HCT116 (cell line): ENCODE results near the gene EPPIN. TPM values are rescaled to one million over a fixed set of nuclear protein-coding genes. Genes with fewer than 3 reads are reported as not detected.

Experiments used
- ATAC-seq: fragments of 200-7000 bp; cut with Tn5 transposase; 2 replicates; pipeline ENCODE4 v1.9.1; 2020; ENCODE audit warnings: mild to moderate bottlenecking, moderate library complexity
- BruUV-seq: library from RNA; stranded (reverse); fragments of 400-500 nt; replicated peaks from 2 replicates; lab custom pipeline; 2021; lab: Mats Ljungman, UMichigan
- CTCF ChIA-PET: fragments of 300-600 bp; sonication (Branson Sonifier 250); formaldehyde crosslinking; loops from one replicate; lab custom pipeline; 2021; ENCODE audit warnings: antibody characterized with exemption; lab: Charles Lee
- POLR2A ChIA-PET: fragments of 300-600, 350-600 bp; sonication (Branson Sonifier 250); formaldehyde crosslinking; loops from one replicate; lab custom pipeline; 2021; ENCODE audit warnings: antibody characterized with exemption; lab: Charles Lee
- RAD21 ChIA-PET, 2 experiments: fragments of 300-600 bp; sonication (Branson Sonifier 250); formaldehyde crosslinking; loops; one replicate each; lab custom pipeline; 2023; ENCODE audit warnings: low total read pairs in 2 of 2; ENCODE audit not compliant: uncharacterized antibody in 2 of 2, unreplicated experiment in 2 of 2, low non-redundant PET in 1 of 2; lab: Charles Lee
- DNase-seq: peaks from one replicate; pipeline ENCODE4 v3.0.0-alpha.2; 2010; ENCODE audit warnings: low read depth, low spot score
- H2AFZ ChIP-seq: fragments of 200-600 bp; shearing (Covaris generic), sonication (generic); 2 replicates; pipeline ENCODE4 v1.6.1; 2017; ENCODE audit warnings: low read depth, mixed run types, mixed read lengths, antibody characterized with exemption, low read length; ENCODE audit not compliant: poor library complexity, severe bottlenecking
- H3K27ac ChIP-seq: 2 replicates; pipeline ENCODE4 v1.5.1; 2012; ENCODE audit warnings: low read depth, low read length
- H3K27me3 ChIP-seq: fragments of 200-600 bp; sonication (generic); 2 replicates; pipeline ENCODE4 v1.6.1; 2016; ENCODE audit warnings: mixed run types, low read length, mixed read lengths; ENCODE audit not compliant: insufficient read depth
- H3K36me3 ChIP-seq, 2 experiments: fragments of 200-500 bp in 1 of 2; fragments of 200-600 bp in 1 of 2; sonication (Bioruptor generic) in 1 of 2; sonication (generic) in 1 of 2; 2 replicates each; pipeline versions ENCODE4 v1.5.1 to v1.6.1; 2014 to 2016; ENCODE audit warnings: low read length in 2 of 2, inconsistent platforms in 1 of 2, mixed read lengths in 1 of 2, mixed run types in 1 of 2; ENCODE audit not compliant: insufficient read depth in 2 of 2, control insufficient read depth in 1 of 2
- H3K4me1 ChIP-seq, 2 experiments: fragments of 200-600 bp in 1 of 2; sonication (generic) in 1 of 2; 2 replicates each; pipeline versions ENCODE4 v1.5.1 to v1.6.1; 2012 to 2017; ENCODE audit warnings: low read length in 2 of 2, inconsistent platforms in 1 of 2, mild to moderate bottlenecking in 1 of 2, mixed read lengths in 1 of 2, mixed run types in 1 of 2, moderate library complexity in 1 of 2; ENCODE audit not compliant: insufficient read depth in 2 of 2, control insufficient read depth in 1 of 2
- H3K4me2 ChIP-seq: fragments of 200-600 bp; sonication (generic); 2 replicates; pipeline ENCODE4 v1.6.1; 2017; ENCODE audit warnings: mixed run types, low read length, mixed read lengths
- H3K4me3 ChIP-seq, 2 experiments: fragments of 200-600 bp in 1 of 2; sonication (generic) in 1 of 2; replicated peaks in 1 of 2; 2 replicates each; pipeline ENCODE4 v1.5.1; 2011 to 2016; ENCODE audit warnings: low read length in 2 of 2, control low read depth in 1 of 2, low read depth in 1 of 2, mild to moderate bottlenecking in 1 of 2, mixed read lengths in 1 of 2, mixed run types in 1 of 2
- H3K79me2 ChIP-seq: fragments of 200-600 bp; sonication (generic); 2 replicates; pipeline ENCODE4 v1.6.1; 2017; ENCODE audit warnings: mild to moderate bottlenecking, mixed run types, low read length, moderate library complexity, mixed read lengths; ENCODE audit not compliant: insufficient read depth
- H3K9ac ChIP-seq: fragments of 200-600 bp; sonication (generic); 2 replicates; pipeline ENCODE4 v1.6.1; 2016; ENCODE audit warnings: low read length, mixed read lengths
- H3K9me2 ChIP-seq: fragments of 200-600 bp; sonication (generic), shearing (Covaris generic); 2 replicates; pipeline ENCODE4 v1.6.1; 2017; ENCODE audit warnings: mixed run types, mild to moderate bottlenecking, moderate library complexity; ENCODE audit not compliant: insufficient read depth
- H3K9me3 ChIP-seq, 2 experiments: fragments of 200-500 bp in 1 of 2; fragments of 200-600 bp in 1 of 2; sonication (Bioruptor generic) in 1 of 2; sonication (generic) in 1 of 2; 2 replicates each; pipeline ENCODE4 v1.6.1; 2014 to 2017; ENCODE audit warnings: low read length in 2 of 2, mixed read lengths in 2 of 2, inconsistent platforms in 1 of 2, low read depth in 1 of 2, mild to moderate bottlenecking in 1 of 2, mixed run types in 1 of 2, moderate library complexity in 1 of 2; ENCODE audit not compliant: control insufficient read depth in 1 of 2, insufficient read depth in 1 of 2
- H4K20me1 ChIP-seq: fragments of 200-600 bp; sonication (generic), shearing (Covaris generic); 2 replicates; pipeline ENCODE4 v1.6.1; 2017; ENCODE audit warnings: mixed run types, mild to moderate bottlenecking, moderate library complexity; ENCODE audit not compliant: insufficient read depth
- CBX3 ChIP-seq: IDR thresholded peaks from 2 replicates; pipeline ENCODE4 v1.6.1; 2012; ENCODE audit warnings: low read depth
- CEBPB ChIP-seq: IDR thresholded peaks from 2 replicates; pipeline ENCODE4 v1.6.1; 2012; ENCODE audit warnings: low read depth
- CTCF ChIP-seq, 3 experiments: fragments of 200-600 bp in 1 of 3; sonication (generic) in 1 of 3; IDR thresholded peaks in 2 of 3; conservative IDR thresholded peaks in 1 of 3; 2 replicates each; pipeline ENCODE4 v1.5.1; 2012 to 2017; ENCODE audit warnings: low read depth in 2 of 3, low read length in 2 of 3, antibody characterized with exemption in 1 of 3, borderline replicate concordance in 1 of 3, control low read depth in 1 of 3, mild to moderate bottlenecking in 1 of 3, mixed read lengths in 1 of 3, mixed run types in 1 of 3, moderate library complexity in 1 of 3; ENCODE audit not compliant: insufficient read depth in 1 of 3
- EZH2 ChIP-seq: fragments of 200-600 bp; sonication (generic); IDR thresholded peaks from 2 replicates; pipeline ENCODE4 v1.6.1; 2017; ENCODE audit warnings: antibody characterized with exemption, mixed run types
- EZH2phosphoT487 ChIP-seq: fragments of 200-600 bp; IDR thresholded peaks from 2 replicates; pipeline ENCODE4 v1.6.1; 2018; ENCODE audit warnings: antibody characterized with exemption, borderline replicate concordance
- FOSL1 ChIP-seq: IDR thresholded peaks from 2 replicates; pipeline ENCODE4 v1.6.1; 2012; ENCODE audit warnings: low read depth
- JUND ChIP-seq: IDR thresholded peaks from 2 replicates; pipeline ENCODE4 v1.6.1; 2012
- POLR2A ChIP-seq: IDR thresholded peaks from 2 replicates; pipeline ENCODE4 v1.7.0; 2011; ENCODE audit warnings: borderline replicate concordance; ENCODE audit not compliant: insufficient read depth, insufficient read length; ENCODE audit errors: extremely low read depth
- POLR2AphosphoS5 ChIP-seq: IDR thresholded peaks from 2 replicates; pipeline ENCODE4 v1.6.1; 2011; ENCODE audit warnings: mild to moderate bottlenecking, low read depth, low read length, moderate library complexity
- RAD21 ChIP-seq: IDR thresholded peaks from 2 replicates; pipeline ENCODE4 v1.6.1; 2012; ENCODE audit warnings: low read depth, mild to moderate bottlenecking
- REST ChIP-seq: IDR thresholded peaks from 2 replicates; pipeline ENCODE4 v1.6.1; 2012; ENCODE audit warnings: low read depth
- SIN3A ChIP-seq: IDR thresholded peaks from 2 replicates; pipeline ENCODE4 v1.6.1; 2012; ENCODE audit warnings: low read depth
- TCF7L2 ChIP-seq: IDR thresholded peaks from 2 replicates; pipeline ENCODE4 v1.7.0; 2011; ENCODE audit warnings: borderline replicate concordance, inconsistent platforms; ENCODE audit not compliant: insufficient read depth, insufficient read length; ENCODE audit errors: extremely low read depth
- YY1 ChIP-seq: IDR thresholded peaks from 2 replicates; pipeline ENCODE4 v1.6.1; 2011; ENCODE audit warnings: low read length, low read depth, moderate library complexity, mild to moderate bottlenecking; ENCODE audit not compliant: insufficient replicate concordance; ENCODE audit errors: extremely low read depth
- ZFX ChIP-seq: fragments of 450-650 bp; IDR thresholded peaks from 2 replicates; pipeline ENCODE4 v1.6.1; 2017
- intact Hi-C: fragments of 100-400 bp; cut with micrococcal nuclease; formaldehyde crosslinking; loops from 2 replicates; pipeline ENCODE4 v1.10.0; 2022
- total RNA-seq: library from RNA; stranded (reverse); gene quantifications from one replicate; pipeline ENCODE4 v1.2.1, GENCODE V29; 2021; ENCODE audit not compliant: unreplicated experiment

The EPPIN gene
- total RNA-seq, 1 experiment from 2014 or later = not detected

GRCh38 chr20:45552456-45552855 is 5.3 kb upstream of the EPPIN start:
- no peaks in the 10 kb centered on the region for H3K9me3 ChIP-seq
- POLR2A ChIA-PET = no interaction called here
- H4K20me1 ChIP-seq = no peaks in the 10 kb centered on the region
- H3K36me3 ChIP-seq = no peaks in the 10 kb centered on the region
- H3K79me2 ChIP-seq = no peaks in the 10 kb centered on the region
- H3K4me2 ChIP-seq = no peak overlapping the region
- intact Hi-C loops = no loop called here
- no peak overlapping the region for H3K4me3 ChIP-seq
- H3K27ac ChIP-seq = no peak overlapping the region
- DNase-seq (no peak), ATAC-seq (no peak)
- RAD21 ChIA-PET = no interaction called here
- H3K27me3 ChIP-seq = peaks cover 5% of the 10 kb centered on the region; the same call in 1 of the 2 replicates
- CTCF ChIA-PET = no interaction called here
- no peaks in the 10 kb centered on the region for H3K4me1 ChIP-seq
- H2AFZ ChIP-seq = no peak overlapping the region
- BruUV-seq = no TSS peak
- no peaks in the 10 kb centered on the region for H3K9me2 ChIP-seq
- no peak for TF ChIP-seq FOSL1
- TF ChIP-seq RAD21 = no peak
- TF ChIP-seq ZFX = no peak
- TF ChIP-seq EZH2phosphoT487 = no peak
- TF ChIP-seq CBX3 = no peak
- H3K9ac ChIP-seq = no peak overlapping the region

GRCh38 chr20:45550765-45551164 is 3.6 kb upstream of the EPPIN start:
- H3K4me1 ChIP-seq = no peaks in the 10 kb centered on the region
- no peak overlapping the region for H3K27ac ChIP-seq
- DNase-seq (no peak), ATAC-seq (no peak)
- ChIA-PET RAD21 (no interaction called here), POLR2A (no interaction called here), CTCF (interaction anchor here (0.7 to 1.0 kb wide), 2 partner anchors 9 to 220 kb away, joined by 4 read pairs; no protein-coding TSS in a partner anchor)
- no peak overlapping the region for H3K4me3 ChIP-seq
- H3K36me3 ChIP-seq = no peaks in the 10 kb centered on the region
- H3K79me2 ChIP-seq = no peaks in the 10 kb centered on the region
- no peak overlapping the region for H2AFZ ChIP-seq
- no peaks in the 10 kb centered on the region for H3K9me2 ChIP-seq
- no peaks in the 10 kb centered on the region for H4K20me1 ChIP-seq
- H3K4me2 ChIP-seq = no peak overlapping the region
- intact Hi-C loops = no loop called here
- peaks cover 9% of the 10 kb centered on the region; the same call in 1 of the 2 replicates for H3K27me3 ChIP-seq
- no TSS peak for BruUV-seq
- H3K9ac ChIP-seq = no peak overlapping the region
- H3K9me3 ChIP-seq = no peaks in the 10 kb centered on the region
- TF ChIP-seq CEBPB (no peak), EZH2 (no peak), YY1 (no peak), REST (no peak), SIN3A (no peak), TCF7L2 (no peak), RAD21 (no peak), ZFX (no peak), JUND (no peak), POLR2AphosphoS5 (no peak), CTCF (IDR thresholded peaks at IDR 0.05 in 2 of 3, conservative IDR thresholded peaks at IDR 0.05 in 1 of 3; ENCODE audit: borderline replicate concordance in 1 of 3, insufficient read depth in 1 of 3, low read depth in 2 of 3, low read length in 2 of 3) (no peak), POLR2A (no peak), FOSL1 (no peak)
